Cardiac muscle cell (in vitro differentiated cells and primary cell): ENCODE measurements around the gene PIGN. TPM values are rescaled to one million over a fixed set of nuclear protein-coding genes. Genes with fewer than 3 reads are reported as not detected.

ENCODE experiments used
- DNase-seq, 2 donors: peaks; one replicate each; pipeline versions ENCODE4 v3.0.0 to v3.0.0-alpha.2; 2010 to 2017; ENCODE audit warnings: low read depth in 1 of 2, low spot score in 1 of 2
- H3K27ac ChIP-seq: fragments of 200-600 bp; sonication (generic); 2 replicates; pipeline ENCODE4 v1.5.1; 2016
- H3K27me3 ChIP-seq: fragments of 200-600 bp; sonication (generic); 2 replicates; pipeline ENCODE4 v1.6.0; 2016; ENCODE audit warnings: control low read depth
- H3K36me3 ChIP-seq: fragments of 200-600 bp; sonication (generic); 2 replicates; pipeline ENCODE4 v1.5.1; 2016; ENCODE audit warnings: control low read depth
- H3K4me1 ChIP-seq: fragments of 200-600 bp; sonication (generic); 2 replicates; pipeline ENCODE4 v1.8.1; 2017; ENCODE audit warnings: low read depth, mild to moderate bottlenecking, mixed run types
- H3K4me3 ChIP-seq: fragments of 200-600 bp; sonication (generic); 2 replicates; pipeline ENCODE4 v1.5.1; 2016; ENCODE audit warnings: mild to moderate bottlenecking
- H3K9me3 ChIP-seq: fragments of 200-600 bp; sonication (generic); 2 replicates; pipeline ENCODE4 v1.5.1; 2017; ENCODE audit warnings: low read depth, mild to moderate bottlenecking, control low read depth
- polyA plus RNA-seq: library from polyadenylated mRNA; unstranded; fragments of >200 nt; fragmentation: Nextera tagmentation; extraction: Ambion mirVana; gene quantifications from 2 replicates; pipeline ENCODE4 v1.2.1, GENCODE V29; 2016
- total RNA-seq: library from RNA; depleted of rRNA; stranded (reverse); fragments of >200 nt; gene quantifications from 2 replicates; pipeline ENCODE4 v1.2.3, GENCODE V29; 2016
- TF ChIP-seq, protein P1 (sequence below): IDR thresholded peaks from 2 replicates; pipeline ENCODE4 v1.5.1; 2012; ENCODE audit warnings: low read depth, mild to moderate bottlenecking, low read length

The PIGN gene
- total and polyA plus RNA-seq, 2 experiments from 2014 or later, result 18.8 to 20.8 TPM

DNA sequence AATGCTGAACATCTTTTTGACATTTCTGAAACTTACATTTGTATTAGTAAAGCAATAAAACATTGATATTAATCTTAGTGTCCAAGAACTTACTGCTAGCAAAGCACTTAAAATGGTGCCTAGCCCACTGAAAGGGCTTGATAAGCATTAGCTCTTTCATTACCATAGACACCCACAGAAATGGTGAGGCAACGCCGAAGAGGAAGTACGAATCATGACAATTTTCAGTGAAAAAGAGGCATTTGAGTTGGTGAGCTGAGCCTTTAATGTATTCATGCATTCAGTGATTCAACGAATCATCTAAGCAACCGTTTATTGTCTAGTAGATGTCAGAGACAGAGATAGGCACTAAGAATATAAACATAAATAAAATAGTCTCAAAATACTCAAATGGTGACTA lies 101.1 kb downstream of the PIGN start:
- TF ChIP-seq, protein P1, sequence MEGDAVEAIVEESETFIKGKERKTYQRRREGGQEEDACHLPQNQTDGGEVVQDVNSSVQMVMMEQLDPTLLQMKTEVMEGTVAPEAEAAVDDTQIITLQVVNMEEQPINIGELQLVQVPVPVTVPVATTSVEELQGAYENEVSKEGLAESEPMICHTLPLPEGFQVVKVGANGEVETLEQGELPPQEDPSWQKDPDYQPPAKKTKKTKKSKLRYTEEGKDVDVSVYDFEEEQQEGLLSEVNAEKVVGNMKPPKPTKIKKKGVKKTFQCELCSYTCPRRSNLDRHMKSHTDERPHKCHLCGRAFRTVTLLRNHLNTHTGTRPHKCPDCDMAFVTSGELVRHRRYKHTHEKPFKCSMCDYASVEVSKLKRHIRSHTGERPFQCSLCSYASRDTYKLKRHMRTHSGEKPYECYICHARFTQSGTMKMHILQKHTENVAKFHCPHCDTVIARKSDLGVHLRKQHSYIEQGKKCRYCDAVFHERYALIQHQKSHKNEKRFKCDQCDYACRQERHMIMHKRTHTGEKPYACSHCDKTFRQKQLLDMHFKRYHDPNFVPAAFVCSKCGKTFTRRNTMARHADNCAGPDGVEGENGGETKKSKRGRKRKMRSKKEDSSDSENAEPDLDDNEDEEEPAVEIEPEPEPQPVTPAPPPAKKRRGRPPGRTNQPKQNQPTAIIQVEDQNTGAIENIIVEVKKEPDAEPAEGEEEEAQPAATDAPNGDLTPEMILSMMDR, result no peak
- peaks cover 13% of the 10 kb centered on the region for H3K4me1 ChIP-seq
- no peaks in the 10 kb centered on the region for H3K27me3 ChIP-seq
- no peaks in the 10 kb centered on the region for H3K9me3 ChIP-seq
- H3K27ac ChIP-seq, result no peak overlapping the region
- H3K36me3 ChIP-seq, result no peaks in the 10 kb centered on the region
- peak in 1 of 2 donors; percentile 7 for DNase-seq
- H3K4me3 ChIP-seq, result no peak overlapping the region

- H3K9me3 ChIP-seq, result no peaks in the 10 kb centered on the region
- H3K4me1 ChIP-seq, result peaks cover 13% of the 10 kb centered on the region
- no peaks in the 10 kb centered on the region for H3K36me3 ChIP-seq
- DNase-seq, result no peak
- TF ChIP-seq, protein P1, result no peak
- no peak overlapping the region for H3K27ac ChIP-seq
- no peak overlapping the region for H3K4me3 ChIP-seq
- H3K27me3 ChIP-seq, result no peaks in the 10 kb centered on the region
Observed at GRCh38 chr18:62081761-62082294, 105.0 kb downstream of the PIGN start.

- H3K9me3 ChIP-seq, result no peaks in the 10 kb centered on the region
- no peaks in the 10 kb centered on the region for H3K27me3 ChIP-seq
- no peak overlapping the region for H3K4me3 ChIP-seq
- H3K4me1 ChIP-seq, result peaks cover 13% of the 10 kb centered on the region
- TF ChIP-seq, protein P1, result no peak
- DNase-seq, result no peak
- H3K36me3 ChIP-seq, result no peaks in the 10 kb centered on the region
- H3K27ac ChIP-seq, result no peak overlapping the region
Observed at GRCh38 chr18:62081248-62081647, 105.6 kb downstream of the PIGN start.

DNA sequence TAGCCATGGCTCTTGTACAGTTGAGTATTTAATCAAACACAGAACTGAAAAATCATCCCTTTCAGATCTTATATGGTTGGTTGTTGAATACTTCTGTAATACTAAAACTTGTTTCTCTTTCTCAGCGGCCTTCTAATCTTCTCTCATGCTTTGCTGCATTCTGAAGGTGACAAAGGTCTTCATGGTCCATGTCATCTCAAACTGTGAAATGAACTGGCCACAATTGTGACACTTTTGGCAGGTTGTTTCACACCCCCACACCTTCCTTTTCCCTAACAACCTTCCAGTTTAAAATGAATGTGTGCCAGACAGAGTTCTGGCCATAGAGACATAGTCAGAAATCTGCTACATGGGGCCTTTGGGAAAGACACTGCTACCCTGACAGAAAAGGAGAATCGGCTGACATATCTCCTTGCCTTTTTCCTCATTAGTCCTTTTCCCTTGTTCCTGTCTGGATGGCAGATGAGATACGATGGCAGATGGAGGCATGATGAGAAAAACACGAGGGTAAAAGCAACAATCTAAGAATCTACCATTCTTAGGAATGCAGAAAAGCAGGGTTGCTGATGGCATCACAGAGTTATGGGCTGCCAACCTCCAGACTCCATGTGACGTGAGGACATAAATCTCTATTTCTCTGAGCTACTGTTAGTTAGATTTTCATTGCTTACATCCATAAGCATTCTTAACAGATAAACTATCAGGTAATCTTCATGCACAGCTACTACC lies 106.5 kb downstream of the PIGN start:
- H3K27ac ChIP-seq, result no peak overlapping the region
- H3K4me3 ChIP-seq, result no peak overlapping the region
- DNase-seq, result no peak
- TF ChIP-seq, protein P1, result no peak
- no peaks in the 10 kb centered on the region for H3K36me3 ChIP-seq
- H3K9me3 ChIP-seq, result no peaks in the 10 kb centered on the region
- no peaks in the 10 kb centered on the region for H3K27me3 ChIP-seq
- peaks cover 13% of the 10 kb centered on the region for H3K4me1 ChIP-seq

GRCh38 chr18:62073461-62074281 lies 113.2 kb downstream of the PIGN start:
- Histone ChIP-seq H3K27me3 (no peaks in the 10 kb centered on the region), H3K4me3 (no peak overlapping the region), H3K9me3 (no peaks in the 10 kb centered on the region), H3K4me1 (no peaks in the 10 kb centered on the region), H3K36me3 (no peaks in the 10 kb centered on the region), H3K27ac (no peak overlapping the region)
- TF ChIP-seq, protein P1, result no peak
- DNase-seq, result no peak
